ENCODE data around the gene KCTD4.
"Not testable (repeated sequence)": the region's sequence is repeated elsewhere in the genome, so short reads cannot be mapped to it uniquely, and the experiment has no call there.

KCTD4 gene

GRCh38 chr13:45196622-45197021 is 4.2 kb downstream of the KCTD4 start:
- peak overlapping the region; percentile 75 for H3K27ac ChIP-seq
- no peak for TF ChIP-seq CTCF (conservative IDR thresholded peaks at IDR 0.05; ENCODE audit: low read depth)
- POLR2A ChIA-PET (ENCODE audit: low non-redundant PET) = no interaction called here
- CTCF ChIA-PET = interaction anchor here (0.6 kb wide), 1 partner anchor 75 kb away, joined by 3 read pairs; no protein-coding TSS in a partner anchor
- DNase-seq (ENCODE audit: low spot score) = peak; percentile 27

GRCh38 chr13:45196096-45196495 is 4.7 kb downstream of the KCTD4 start:
- TF ChIP-seq CTCF (conservative IDR thresholded peaks at IDR 0.05; ENCODE audit: low read depth) = no peak
- H3K27ac ChIP-seq = no peak overlapping the region

GRCh38 chr13:45195421-45195820 is 5.4 kb downstream of the KCTD4 start:
- no peak for DNase-seq (ENCODE audit: low spot score)
- TF ChIP-seq CTCF (conservative IDR thresholded peaks at IDR 0.05; ENCODE audit: low read depth) = no peak
- ChIA-PET CTCF (no interaction called here), POLR2A (ENCODE audit: low non-redundant PET) (no interaction called here)
- H3K27ac ChIP-seq = no peak overlapping the region

More at GRCh38 chr13:45196096-45196495, 4.7 kb downstream of the KCTD4 start:
- CTCF ChIA-PET = interaction anchor here (0.6 to 0.7 kb wide), 2 partner anchors 8 to 75 kb away, joined by 3 read pairs; no protein-coding TSS in a partner anchor
- DNase-seq (ENCODE audit: low spot score) = no peak
- POLR2A ChIA-PET (ENCODE audit: low non-redundant PET) = no interaction called here

GRCh38 chr13:45194081-45194939 is 6.5 kb downstream of the KCTD4 start:
- CTCF ChIA-PET = interaction anchor here (0.6 kb wide), 1 partner anchor 66 kb away, joined by 4 read pairs; no protein-coding TSS in a partner anchor
- H3K27ac ChIP-seq = no peak overlapping the region
- TF ChIP-seq CTCF (conservative IDR thresholded peaks at IDR 0.05; ENCODE audit: low read depth) = no peak
- no peak for DNase-seq (ENCODE audit: low spot score)
- POLR2A ChIA-PET (ENCODE audit: low non-redundant PET) = no interaction called here

GRCh38 chr13:45191874-45192273 is 9.0 kb downstream of the KCTD4 start:
- no peak for TF ChIP-seq CTCF (conservative IDR thresholded peaks at IDR 0.05; ENCODE audit: low read depth)
- POLR2A ChIA-PET (ENCODE audit: low non-redundant PET) = no interaction called here
- CTCF ChIA-PET = interaction anchor here (1.1 kb wide), 1 partner anchor 9 kb away, joined by 4 read pairs; the partner anchor contains the start of gene KCTD4
- no peak overlapping the region for H3K27ac ChIP-seq
- DNase-seq (ENCODE audit: low spot score) = no peak

- H3K27ac ChIP-seq; CTCF ChIA-PET; DNase-seq (ENCODE audit: low spot score); POLR2A ChIA-PET (ENCODE audit: low non-redundant PET): not testable (repeated sequence)
Observed at GRCh38 chr13:45189511-45189910, 11.3 kb downstream of the KCTD4 start.

GRCh38 chr13:45189077-45189476 is 11.8 kb downstream of the KCTD4 start:
- CTCF ChIA-PET = not testable (repeated sequence)

More at GRCh38 chr13:45189077-45189476, 11.8 kb downstream of the KCTD4 start:
- DNase-seq (ENCODE audit: low spot score); POLR2A ChIA-PET (ENCODE audit: low non-redundant PET); H3K27ac ChIP-seq: not testable (repeated sequence)
